ENCODE data around the gene CPD.
"Not testable (repeated sequence)": the region's sequence is repeated elsewhere in the genome, so short reads cannot be mapped to it uniquely, and the experiment has no call there.

Gene CPD

DNA sequence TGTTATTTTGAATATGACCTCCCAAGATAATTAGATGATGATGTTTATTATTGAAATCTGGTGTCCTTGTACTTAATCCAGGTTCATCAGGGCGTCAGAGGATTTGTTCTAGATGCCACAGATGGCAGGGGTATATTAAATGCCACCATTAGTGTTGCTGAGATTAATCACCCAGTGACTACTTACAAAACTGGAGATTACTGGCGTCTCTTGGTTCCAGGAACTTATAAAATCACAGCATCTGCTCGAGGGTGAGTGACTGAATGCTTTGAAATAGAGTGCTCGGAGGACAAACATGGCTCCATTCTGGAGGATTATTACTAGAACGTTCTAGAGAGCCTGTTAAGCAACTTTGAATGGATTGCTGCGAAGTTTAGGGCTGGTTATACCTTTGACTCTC, 65.0 kb downstream of the CPD start:
- peak; percentile 13 for DNase-seq

DNA sequence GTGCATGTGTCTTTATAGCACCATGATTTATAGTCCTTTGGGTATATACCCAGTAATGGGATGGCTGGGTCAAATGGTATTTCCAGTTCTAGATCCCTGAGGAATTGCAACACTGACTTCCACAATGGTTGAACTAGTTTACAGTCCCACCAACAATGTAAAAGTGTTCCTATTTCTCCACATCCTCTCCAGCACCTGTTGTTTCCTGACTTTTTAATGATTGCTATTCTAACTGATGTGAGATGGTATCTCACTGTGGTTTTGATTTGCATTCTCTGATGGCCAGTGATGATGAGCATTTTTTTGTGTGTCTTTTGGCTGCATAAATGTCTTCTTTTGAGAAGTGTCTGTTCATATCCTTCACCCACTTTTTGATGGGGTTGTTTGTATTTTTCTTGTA, 67.9 kb downstream of the CPD start:
- DNase-seq, result not testable (repeated sequence)

DNA sequence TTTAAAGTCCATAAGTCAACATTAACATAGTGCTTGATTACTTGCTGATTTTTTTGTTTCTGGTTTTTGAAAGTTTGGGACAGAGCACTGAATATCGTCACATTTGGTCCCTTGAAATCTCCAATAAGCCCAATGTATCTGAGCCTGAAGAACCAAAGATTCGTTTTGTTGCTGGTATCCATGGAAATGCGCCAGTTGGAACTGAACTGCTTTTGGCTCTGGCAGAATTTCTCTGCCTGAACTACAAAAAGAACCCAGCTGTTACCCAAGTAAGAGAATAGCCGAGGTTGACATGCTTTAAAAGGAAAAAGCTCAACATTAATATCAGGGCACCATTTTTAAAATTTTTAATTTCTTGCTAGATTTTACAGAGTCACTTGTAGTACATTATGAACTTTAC, 70.8 kb downstream of the CPD start:
- no peak for DNase-seq

DNA sequence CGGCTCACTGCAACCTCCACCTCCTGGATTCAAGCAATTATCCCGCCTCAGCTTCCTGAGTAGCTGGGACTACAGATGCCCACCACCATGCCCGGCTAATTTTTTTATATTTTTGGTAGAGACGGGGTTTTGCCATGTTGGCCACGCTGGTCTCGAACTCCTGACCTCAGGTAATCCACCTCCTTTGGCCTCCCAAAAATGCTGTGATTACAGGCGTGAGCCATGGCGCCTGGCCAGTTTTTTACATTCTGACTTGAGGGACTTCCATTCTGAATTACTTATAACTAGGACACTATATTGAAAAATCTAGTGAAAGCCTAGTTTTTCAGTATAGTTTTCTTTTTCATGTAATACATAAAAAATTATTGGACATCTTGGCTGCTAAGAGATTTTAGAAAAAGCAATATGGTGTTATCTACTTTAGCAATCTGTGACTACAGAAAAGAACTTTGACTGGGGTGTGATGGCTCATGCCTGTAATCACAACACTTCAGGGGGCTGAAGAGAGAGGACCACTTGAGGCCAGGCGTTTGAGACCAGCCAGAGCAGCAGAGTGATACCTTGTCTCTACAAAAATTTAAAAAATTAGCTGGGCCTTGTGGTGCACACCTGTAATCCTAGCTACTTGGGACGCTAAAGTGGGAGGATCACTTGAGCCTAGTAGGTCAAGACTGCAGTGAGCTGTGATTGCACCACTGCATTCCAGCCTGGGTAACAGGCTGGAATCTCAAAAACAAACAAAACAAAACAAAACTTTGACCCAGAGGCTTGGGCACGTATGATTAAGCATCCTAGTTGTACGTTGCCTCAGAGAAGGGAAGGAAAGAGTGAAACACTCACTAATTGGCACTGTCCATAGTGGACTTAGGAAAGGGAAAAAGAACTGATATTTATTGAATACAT, 71.6 kb downstream of the CPD start:
- no peak for DNase-seq

DNA sequence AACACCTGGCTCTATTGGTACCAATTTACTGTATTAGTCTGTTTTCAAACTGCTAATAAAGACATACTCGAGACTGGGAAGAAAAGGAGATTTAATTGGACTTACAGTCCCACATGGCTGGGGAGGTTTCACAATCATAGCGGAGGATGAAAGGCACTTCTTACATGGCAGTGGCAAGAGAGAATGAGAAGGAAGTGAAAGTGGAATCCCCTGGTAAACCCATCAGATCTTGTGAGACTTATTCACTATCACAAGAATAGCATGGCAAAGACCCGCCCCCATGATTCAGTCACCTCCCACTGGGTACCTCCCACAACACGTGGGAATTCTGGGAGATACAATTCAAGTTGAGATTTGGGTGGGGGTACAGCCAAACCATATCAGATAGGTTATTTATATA, 75.9 kb downstream of the CPD start:
- DNase-seq, result no peak

DNA sequence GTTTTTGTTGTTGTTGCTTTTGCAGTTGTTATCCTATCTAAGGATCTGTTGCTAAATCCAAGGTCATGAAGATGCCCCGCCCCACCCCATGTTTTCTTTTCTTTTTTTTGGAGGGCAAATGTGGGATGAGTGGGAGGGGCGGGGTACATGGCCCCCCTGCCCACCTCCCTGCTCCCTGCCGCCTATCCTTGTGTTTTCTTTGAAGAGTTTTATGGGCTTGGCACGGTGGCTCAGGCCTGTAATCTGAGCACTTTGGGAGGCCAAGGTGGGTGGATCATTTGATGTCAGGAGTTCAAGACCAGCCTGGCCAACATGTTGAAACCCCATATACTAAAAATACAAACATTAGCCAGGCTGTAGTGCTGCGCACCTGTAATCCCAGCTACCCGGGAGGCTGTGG, 79.6 kb downstream of the CPD start:
- DNase-seq, result no peak

DNA sequence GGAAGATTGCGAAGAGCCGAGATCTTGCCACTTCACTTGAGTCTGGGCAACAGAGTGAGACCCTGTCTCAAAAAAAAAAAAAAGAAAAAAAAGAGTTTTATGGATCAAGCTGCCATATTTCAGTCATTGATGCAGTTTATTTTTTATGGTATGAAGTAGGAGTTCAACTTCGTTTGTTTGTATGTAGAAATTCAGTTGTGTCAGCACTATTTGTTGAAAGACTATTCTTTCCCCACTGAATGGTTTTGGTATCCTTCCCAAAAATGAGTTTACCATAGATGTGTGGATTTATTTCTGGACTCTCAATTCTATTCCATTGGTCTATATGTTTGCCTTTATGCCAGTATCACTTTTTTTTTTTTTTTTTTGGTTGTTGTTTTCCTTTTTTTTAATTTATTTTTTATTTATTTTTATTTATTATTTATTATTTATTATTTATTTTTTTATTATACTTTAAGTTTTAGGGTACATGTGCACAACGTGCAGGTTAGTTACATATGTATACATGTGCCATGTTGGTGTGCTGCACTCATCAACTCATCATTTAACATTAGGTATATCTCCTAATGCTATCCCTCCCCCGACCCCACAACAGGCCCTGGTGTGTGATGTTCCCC, 80.2 kb downstream of the CPD start:
- not testable (repeated sequence) for DNase-seq

DNA sequence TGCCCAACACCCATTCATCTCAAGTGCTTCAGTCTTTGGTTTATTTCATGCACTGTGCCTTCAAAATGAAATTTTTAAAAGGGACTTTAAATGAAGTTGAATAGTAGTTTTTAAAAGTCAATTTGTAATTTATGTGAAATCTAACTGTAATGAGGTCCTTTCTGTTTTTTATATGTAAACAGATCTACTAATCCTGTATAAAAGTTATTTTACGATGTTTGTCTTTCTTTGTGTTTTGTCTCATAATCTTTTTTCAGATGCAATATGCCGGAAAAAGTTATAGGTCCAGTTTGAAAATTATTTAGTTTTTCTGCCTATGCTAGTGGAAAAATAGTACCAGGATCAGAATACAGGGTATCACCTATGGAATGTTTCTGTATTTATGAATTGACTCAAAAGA, 89.7 kb downstream of the CPD start:
- no peak for DNase-seq

DNA sequence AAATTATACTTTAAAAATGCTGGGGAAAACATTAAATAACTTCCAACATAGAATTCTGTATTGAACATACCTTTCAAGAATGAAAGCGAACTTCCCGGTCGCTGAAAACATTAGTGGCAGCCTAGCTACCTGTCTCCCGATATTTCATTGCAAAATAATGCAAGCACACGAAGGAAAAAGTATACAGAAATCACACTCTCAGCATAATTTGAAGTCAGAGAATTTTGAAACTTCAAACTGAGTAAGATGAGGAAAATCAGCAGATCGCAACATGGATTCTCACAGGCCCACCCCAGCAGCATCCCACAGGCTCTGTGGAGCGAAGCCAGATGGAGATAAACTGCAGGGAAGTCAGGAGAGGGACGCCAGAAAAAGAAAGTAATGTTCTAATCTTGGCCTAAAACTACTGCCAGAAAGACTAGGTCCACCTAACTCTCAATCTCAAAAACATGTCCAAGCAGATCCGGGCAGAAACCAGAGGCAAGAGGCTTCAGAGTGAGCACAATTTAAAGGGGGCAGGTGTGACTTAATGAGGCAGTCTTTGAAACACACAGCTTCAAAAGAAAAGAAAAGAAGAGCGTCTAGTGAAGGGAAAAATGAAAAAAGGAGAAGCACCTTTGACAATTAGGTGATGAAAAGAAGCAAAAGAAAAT, 93.6 kb downstream of the CPD start:
- no peak for DNase-seq

DNA sequence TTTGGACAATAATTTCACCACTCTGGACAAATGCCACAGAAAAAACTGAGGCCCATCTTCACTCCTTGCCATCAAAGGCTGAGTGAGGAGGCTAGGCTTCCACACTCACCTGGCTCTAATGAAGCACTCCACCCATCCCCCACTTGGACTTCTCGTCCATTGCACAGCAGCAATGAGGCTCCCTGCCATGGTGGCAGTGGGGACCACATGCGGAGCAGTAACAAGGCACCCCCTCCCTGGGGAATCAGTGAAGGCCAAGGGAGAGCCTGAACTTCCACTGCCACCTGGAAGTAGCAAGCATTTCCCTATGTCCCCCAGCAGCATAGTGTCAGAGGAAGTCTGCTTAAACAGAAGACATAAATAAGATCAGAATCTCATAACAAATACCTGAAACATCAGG, 96.5 kb downstream of the CPD start:
- DNase-seq, result no peak

DNA sequence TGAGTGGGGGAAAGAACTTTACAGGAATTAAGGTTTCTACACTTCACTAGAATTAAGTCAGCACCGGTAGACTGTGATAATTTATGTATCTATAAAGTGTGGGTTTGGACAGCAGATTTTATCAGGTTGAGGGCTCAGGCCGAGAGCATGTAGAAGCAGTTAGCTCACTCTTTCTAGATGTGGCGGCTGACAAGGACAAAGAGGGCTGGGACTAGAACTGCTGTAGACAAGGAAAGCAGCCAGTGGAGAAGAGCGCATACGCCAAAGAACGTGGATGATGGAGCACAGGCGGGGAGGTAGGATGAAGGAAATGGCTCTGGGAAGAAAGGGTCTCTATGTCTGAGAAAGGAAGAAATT, 98.0 kb downstream of the CPD start:
- no peak for DNase-seq

DNA sequence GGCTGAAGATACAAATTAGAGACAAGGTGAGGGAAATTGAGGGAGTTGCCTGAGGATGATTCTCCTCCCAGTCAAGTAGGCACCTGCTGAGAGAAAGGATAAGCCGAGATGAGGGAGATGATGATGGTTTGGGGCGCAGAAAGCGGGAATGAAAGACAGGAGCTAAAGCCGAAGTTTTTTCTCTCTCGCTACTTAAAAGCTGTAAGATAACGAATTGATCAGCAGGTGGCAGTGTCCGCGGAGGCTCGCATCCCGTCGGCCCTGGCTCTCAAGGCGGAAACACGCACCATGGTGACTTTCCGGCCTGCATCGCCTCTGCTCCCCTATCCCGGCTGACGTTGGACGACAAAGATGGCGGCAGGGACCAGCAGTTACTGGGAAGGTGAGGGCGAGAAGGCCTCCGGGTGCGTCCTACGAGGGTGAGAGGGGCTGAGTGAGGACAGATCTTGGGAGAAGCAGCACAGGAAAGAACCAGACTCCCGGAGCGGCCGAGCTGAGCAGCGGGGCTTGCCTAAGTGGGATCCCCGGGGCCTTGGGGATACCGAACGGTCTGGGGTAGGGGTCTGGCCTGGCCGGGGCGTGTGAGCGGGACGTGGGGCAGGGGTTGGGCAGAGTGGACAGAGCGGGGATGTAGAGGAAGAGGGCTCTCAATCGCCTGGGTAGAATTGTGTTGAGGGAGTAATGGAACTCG, 98.5 kb downstream of the CPD start, which contains the start of gene GOSR1:
Gene GOSR1, plus strand, starts transcription at position 326 of the 691 bp plus-strand sequence. Its CDS starts 26 bp downstream, at position 352.
- peak; percentile 95 for DNase-seq

DNA sequence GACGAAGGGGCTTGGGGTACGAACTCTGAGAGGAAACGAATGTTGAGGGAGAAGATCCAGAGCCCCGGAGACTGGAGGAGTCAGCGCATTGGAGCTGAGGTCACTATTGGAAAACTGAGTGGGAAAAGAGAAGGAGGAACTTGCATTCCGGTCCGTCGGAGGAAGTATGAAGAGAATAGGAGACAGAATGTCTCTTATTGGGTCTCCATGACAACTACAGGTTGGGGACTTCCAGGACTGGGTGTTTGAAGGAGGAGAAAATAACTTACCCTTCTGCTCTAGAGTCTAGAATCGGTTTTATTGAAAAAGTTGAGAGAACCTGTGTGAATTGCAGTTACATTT, 99.0 kb downstream of the CPD start:
- no peak for DNase-seq

DNA sequence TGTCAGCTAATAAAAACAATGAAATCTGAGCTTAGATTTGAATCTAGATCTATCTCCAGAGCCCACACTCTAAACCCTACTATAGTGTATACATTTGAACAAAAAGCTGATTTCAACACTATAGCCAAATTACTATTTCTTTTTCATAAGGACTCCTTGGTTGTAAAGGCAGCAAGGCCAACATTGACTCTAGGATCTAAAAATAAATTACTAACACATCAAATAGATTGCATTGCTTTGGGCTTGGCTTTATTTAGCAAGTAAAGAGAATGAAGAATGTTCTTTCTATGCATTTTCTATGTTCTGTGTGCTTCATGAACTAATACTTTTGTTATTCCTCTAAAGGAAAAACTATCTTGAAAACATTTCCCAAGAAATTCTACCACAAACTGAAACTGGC, 103.8 kb downstream of the CPD start:
- DNase-seq, result no peak

DNA sequence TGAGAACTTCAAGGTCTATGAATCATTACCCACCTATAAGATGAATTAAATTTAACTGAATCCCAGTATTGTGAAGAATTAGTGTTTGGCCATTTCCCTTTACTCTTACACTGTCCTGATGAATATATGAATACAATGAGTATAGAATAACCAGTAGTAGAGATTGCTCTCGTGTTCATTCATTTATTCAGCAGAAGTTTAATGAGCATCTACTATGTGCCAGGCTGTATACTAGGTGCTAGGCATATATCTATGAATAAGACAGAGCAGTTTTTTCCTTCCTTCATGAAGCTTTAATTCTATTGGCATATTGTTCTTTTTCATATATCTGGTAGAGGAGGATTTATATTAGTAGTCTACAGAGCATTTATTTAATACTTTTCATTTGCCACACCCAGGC, 104.4 kb downstream of the CPD start:
- DNase-seq, result no peak

DNA sequence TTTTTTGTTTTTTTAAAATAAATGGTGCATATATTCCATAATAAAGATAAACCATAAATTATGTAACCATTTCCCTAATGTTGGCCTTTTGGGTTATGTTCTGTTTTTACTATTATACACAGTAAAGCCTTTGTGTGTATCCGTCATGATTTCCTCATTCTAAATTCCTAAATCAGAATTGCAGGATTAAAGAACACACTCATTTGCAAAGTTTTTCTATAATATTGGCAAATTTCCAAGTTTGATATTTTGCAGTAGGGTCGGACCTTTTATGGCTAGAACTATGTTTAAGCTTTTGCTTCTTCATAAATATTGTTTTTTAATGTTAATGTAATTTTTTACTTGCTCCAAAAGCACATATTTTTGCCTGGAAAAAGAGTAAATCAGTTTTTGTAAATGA, 115.1 kb downstream of the CPD start:
- no peak for DNase-seq

DNA sequence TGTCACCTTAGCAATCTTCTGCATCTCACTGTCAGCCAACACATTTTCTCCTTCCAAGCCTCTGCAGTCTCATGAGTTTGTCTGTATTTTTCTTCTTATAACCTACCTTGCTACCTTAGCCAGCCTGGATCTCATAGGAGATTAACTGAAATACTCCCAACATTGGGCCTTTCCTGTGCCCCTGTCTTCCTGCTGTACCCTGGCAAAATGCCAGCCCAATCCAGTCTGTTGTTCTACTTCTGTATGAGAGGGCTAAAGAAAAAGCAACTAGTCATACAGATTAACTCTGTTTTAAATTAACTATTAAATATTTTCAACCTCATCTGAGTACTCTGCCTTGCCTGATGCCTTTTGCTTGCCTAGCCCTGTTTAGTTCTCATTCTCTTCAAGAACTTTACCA, 116.9 kb downstream of the CPD start:
- DNase-seq, result peak; percentile 10

DNA sequence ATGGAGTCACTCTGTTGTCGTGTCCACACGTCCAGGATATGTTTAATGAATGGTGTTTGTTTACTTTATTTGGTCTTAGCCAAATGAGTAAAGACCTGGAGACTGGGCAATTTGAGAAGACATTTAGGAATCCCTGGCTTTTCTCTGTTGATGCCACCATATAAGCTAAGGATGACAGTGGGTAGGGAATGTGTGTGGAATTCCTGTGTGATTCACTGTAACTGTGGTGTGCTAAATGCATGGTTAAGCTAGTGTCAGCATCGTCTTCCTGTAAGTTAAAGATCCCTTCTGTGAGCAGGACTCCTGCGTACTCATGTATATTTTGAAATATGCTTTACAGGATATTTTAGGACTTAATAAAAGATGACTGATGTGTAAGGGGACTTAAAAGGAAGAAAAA, 124.8 kb downstream of the CPD start:
- DNase-seq, result no peak

DNA sequence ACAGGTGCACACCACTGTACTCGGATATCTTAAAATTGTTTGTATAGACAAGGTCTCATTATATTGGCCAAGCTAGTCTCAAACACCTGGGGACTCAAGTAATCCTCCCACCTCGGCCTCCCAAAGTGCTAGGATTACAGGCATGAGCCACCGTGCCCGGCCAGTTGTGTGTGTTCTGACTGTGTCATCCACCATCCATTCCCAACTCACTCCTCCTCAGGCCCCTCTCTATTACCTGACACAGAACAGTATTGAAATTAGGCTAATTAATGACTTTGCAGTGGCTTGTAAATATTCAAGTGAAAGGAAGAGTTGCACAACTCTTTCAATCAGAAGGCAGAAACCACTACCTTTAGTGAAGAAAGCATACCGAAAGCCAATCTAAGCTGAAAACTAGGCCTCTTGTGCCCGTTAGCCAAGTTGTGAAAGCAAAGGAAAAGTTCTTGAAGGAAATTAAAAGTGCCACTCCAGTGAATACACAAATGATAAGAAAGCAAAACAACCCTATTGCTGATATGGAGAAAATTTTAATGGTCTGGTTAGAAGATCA, 127.2 kb downstream of the CPD start:
- no peak for DNase-seq

DNA sequence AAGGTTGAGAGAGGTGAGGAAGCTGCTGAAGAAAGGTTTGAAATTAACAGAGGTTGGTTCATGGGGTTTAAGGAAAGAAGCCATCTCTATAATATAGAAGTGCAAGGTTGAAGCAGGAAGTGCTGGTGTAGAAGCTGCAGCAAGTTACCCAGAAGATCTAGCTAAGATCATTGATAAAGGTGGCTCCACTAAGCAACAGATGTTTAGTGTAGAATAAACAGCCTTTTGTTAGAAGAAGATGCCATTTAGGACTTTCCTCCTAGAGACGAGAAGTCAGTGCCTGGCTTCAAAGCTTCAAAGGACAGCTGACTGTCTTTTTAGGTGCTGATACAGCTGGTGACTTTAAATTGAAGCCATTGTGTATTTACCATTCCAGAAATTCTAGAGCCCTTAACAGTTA, 127.8 kb downstream of the CPD start:
- DNase-seq, result no peak

DNA sequence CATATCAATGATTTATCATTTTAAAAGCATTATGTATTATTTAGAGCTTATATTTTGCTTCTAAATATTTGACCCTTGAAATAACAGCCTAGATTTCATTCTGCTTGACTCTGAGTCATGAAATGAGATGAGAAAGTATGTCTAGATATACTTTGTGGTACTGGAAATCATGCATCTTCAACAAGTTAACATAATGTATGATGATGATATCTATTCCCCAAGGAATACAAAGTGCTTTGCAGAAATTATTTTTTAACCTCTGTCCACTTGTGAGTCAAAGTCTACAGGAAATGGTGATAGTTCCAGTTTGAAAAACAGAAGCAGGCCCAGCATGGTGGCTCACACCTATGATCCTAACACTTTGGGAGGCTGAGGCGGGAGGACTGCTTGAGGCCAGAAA, 134.6 kb downstream of the CPD start:
- no peak for DNase-seq

DNA sequence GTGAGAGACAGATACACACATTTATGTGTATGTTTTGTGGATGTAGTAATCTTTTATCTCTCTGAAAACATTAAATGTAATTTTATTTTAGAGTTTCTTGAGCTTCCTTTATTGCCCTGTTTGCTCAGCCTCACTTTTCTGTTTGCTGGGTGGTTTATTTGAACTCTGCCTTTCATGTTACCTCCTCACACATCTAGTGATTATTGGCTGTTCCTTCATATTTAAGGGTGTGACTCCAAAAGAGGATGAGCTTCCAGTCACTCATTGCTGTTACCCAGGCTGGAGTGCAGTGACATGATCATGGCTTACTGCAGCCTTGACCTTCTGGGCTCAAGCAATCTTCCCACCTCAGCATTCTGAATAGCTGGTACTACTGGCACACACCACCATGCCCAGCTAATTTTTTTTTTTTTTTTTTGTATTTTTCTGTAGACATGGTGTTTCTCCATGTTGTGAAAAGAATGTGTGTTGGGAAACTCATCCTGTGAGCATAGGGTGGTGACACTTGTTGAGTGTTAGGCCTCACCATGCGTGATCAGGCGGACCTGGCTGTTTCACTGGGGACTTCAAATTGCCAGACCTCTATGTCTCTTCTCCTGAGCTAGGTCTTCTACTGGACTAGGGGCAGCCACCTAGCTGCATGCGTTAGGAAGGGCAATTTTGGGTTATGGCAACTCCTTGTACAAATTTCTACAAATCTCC, 136.3 kb downstream of the CPD start:
- DNase-seq, result no peak

DNA sequence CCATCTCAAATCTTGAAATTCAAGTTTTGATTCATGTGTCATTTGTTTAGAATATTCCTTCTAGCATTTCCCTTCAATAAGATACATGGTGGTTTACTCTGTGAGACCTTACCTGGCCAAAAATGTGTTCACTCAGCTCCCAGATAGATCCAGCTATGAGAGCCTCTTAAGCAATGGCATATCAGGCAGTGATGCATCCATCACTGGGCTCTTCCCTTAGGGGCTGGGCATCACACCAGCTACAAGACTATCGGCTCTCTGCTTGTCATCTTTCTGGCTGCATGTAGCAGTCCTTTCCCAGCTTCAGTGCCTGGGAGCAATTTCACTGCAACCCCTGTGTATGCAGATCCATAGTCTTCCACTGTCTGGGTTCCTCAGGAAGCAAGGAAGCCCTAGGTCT, 139.1 kb downstream of the CPD start:
- no peak for DNase-seq

Data from NCI-H2171 treated with DMSO at 0.1 percent for 48 hours (cell line).